Measurements from ENCODE around the gene SMAD3.

Gene SMAD3

DNA sequence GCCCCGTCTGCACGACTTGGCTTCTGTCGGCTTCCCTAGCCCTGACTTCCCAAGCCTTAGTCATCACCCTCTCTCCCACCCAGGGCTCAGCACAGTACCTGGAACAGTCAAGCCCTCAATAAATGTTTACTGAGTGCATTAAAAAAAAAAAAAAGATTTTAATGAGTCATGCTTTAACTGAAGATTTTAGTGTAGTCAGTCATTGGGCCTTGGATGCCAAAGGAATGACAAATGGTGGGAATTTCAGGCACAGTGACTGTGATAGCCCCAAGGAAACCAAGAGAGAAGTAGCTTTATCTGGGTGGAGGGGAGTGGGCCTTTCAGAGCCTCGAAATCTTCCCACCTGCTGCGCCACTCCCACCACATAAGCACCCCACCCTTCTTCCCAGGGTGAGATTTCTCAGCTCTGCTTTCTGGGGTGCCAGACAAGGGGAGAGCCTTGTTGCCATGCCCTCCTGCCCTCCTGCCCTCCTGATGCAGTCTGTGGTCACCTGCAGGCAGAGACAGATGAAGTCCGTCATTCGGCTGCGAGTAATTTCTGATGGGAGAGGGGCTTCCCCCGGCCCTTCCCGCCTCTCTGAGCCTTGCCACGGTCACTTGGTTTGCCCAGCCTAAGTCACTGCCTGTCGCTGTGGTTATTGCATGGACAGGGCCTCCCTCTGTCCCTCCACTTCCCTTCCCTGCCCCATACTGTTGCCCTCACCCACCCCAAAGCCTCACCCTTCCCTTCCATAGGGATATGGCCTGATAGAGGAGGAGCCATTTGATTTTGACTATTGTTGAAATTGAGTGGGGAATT lies 41.8 kb downstream of the SMAD3 start (continued):
- TF ChIP-seq, protein P1, sequence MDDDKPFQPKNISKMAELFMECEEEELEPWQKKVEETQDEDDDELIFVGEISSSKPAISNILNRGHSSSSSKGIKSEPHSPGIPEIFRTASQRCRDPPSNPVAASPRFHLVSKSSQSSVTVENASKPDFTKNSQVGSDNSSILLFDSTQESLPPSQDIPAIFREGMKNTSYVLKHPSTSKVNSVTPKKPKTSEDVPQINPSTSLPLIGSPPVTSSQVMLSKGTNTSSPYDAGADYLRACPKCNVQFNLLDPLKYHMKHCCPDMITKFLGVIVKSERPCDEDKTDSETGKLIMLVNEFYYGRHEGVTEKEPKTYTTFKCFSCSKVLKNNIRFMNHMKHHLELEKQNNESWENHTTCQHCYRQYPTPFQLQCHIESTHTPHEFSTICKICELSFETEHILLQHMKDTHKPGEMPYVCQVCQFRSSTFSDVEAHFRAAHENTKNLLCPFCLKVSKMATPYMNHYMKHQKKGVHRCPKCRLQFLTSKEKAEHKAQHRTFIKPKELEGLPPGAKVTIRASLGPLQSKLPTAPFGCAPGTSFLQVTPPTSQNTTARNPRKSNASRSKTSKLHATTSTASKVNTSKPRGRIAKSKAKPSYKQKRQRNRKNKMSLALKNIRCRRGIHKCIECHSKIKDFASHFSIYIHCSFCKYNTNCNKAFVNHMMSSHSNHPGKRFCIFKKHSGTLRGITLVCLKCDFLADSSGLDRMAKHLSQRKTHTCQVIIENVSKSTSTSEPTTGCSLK (tag by site-specific recombination; IDR thresholded peaks at IDR 0.05): no peak
- TF ChIP-seq ZFP41 (tag by site-specific recombination; IDR thresholded peaks at IDR 0.05; ENCODE audit: borderline replicate concordance) (no peak), ZNF391 (tag by site-specific recombination; IDR thresholded peaks at IDR 0.05; ENCODE audit: borderline replicate concordance, low read depth) (no peak), ZNF670 (tag by site-specific recombination; IDR thresholded peaks at IDR 0.05; ENCODE audit: low read depth) (no peak), ZNF221 (tag by site-specific recombination; IDR thresholded peaks at IDR 0.05; ENCODE audit: borderline replicate concordance) (no peak), HOXA7 (CRISPR knock-in tag; IDR thresholded peaks at IDR 0.05; ENCODE audit: borderline replicate concordance) (no peak), ZFP37 (tag by site-specific recombination; IDR thresholded peaks at IDR 0.05) (peak; percentile 55; the same call in 1 of the 2 replicates), ZNF121 (tag by site-specific recombination; IDR thresholded peaks at IDR 0.05) (no peak), ZNF426 (tag by site-specific recombination; IDR thresholded peaks at IDR 0.05) (no peak), ZNF335 (tag by site-specific recombination; conservative IDR thresholded peaks at IDR 0.05) (no peak; the same call in 1 of the 2 replicates), ZNF274 (IDR thresholded peaks at IDR 0.05; ENCODE audit: low read length) (no peak), ZNF274 (tag by site-specific recombination; IDR thresholded peaks at IDR 0.05; ENCODE audit: borderline replicate concordance) (no peak), TCF7L2 (IDR thresholded peaks at IDR 0.05; ENCODE audit: borderline replicate concordance, low read depth, low read length) (no peak), WT1 (tag by site-specific recombination; IDR thresholded peaks at IDR 0.05) (no peak), ZNF510 (tag by site-specific recombination; IDR thresholded peaks at IDR 0.05; ENCODE audit: insufficient replicate concordance) (no peak), ZNF544 (tag by site-specific recombination; IDR thresholded peaks at IDR 0.05) (no peak), REPIN1 (tag by site-specific recombination; IDR thresholded peaks at IDR 0.05; ENCODE audit: low read depth) (no peak), ZNF777 (tag by site-specific recombination; IDR thresholded peaks at IDR 0.05; ENCODE audit: borderline replicate concordance) (no peak), ZEB2 (tag by site-specific recombination; IDR thresholded peaks at IDR 0.05) (peak; percentile 96), ZNF175 (tag by site-specific recombination; IDR thresholded peaks at IDR 0.05) (no peak), ZNF664 (tag by site-specific recombination; IDR thresholded peaks at IDR 0.05) (peak; percentile 86), ZNF596 (tag by site-specific recombination; IDR thresholded peaks at IDR 0.05) (no peak), ZNF768 (tag by site-specific recombination; IDR thresholded peaks at IDR 0.05) (no peak), PRDM1 (tag by site-specific recombination; IDR thresholded peaks at IDR 0.05) (no peak), ZNF302 (tag by site-specific recombination; IDR thresholded peaks at IDR 0.05; ENCODE audit: low read depth) (no peak), ZSCAN16 (tag by site-specific recombination; IDR thresholded peaks at IDR 0.05) (no peak), ZNF423 (tag by site-specific recombination; IDR thresholded peaks at IDR 0.05) (no peak)
- TF ChIP-seq, protein P2, sequence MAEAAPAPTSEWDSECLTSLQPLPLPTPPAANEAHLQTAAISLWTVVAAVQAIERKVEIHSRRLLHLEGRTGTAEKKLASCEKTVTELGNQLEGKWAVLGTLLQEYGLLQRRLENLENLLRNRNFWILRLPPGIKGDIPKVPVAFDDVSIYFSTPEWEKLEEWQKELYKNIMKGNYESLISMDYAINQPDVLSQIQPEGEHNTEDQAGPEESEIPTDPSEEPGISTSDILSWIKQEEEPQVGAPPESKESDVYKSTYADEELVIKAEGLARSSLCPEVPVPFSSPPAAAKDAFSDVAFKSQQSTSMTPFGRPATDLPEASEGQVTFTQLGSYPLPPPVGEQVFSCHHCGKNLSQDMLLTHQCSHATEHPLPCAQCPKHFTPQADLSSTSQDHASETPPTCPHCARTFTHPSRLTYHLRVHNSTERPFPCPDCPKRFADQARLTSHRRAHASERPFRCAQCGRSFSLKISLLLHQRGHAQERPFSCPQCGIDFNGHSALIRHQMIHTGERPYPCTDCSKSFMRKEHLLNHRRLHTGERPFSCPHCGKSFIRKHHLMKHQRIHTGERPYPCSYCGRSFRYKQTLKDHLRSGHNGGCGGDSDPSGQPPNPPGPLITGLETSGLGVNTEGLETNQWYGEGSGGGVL (tag by site-specific recombination; IDR thresholded peaks at IDR 0.05): peak; percentile 30; the same call in 1 of the 2 replicates
- TF ChIP-seq, protein P3, sequence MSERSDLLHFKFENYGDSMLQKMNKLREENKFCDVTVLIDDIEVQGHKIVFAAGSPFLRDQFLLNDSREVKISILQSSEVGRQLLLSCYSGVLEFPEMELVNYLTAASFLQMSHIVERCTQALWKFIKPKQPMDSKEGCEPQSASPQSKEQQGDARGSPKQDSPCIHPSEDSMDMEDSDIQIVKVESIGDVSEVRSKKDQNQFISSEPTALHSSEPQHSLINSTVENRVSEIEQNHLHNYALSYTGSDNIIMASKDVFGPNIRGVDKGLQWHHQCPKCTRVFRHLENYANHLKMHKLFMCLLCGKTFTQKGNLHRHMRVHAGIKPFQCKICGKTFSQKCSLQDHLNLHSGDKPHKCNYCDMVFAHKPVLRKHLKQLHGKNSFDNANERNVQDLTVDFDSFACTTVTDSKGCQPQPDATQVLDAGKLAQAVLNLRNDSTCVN (tag by site-specific recombination; optimal IDR thresholded peaks at IDR 0.05): no peak
- TF ChIP-seq, protein P4, sequence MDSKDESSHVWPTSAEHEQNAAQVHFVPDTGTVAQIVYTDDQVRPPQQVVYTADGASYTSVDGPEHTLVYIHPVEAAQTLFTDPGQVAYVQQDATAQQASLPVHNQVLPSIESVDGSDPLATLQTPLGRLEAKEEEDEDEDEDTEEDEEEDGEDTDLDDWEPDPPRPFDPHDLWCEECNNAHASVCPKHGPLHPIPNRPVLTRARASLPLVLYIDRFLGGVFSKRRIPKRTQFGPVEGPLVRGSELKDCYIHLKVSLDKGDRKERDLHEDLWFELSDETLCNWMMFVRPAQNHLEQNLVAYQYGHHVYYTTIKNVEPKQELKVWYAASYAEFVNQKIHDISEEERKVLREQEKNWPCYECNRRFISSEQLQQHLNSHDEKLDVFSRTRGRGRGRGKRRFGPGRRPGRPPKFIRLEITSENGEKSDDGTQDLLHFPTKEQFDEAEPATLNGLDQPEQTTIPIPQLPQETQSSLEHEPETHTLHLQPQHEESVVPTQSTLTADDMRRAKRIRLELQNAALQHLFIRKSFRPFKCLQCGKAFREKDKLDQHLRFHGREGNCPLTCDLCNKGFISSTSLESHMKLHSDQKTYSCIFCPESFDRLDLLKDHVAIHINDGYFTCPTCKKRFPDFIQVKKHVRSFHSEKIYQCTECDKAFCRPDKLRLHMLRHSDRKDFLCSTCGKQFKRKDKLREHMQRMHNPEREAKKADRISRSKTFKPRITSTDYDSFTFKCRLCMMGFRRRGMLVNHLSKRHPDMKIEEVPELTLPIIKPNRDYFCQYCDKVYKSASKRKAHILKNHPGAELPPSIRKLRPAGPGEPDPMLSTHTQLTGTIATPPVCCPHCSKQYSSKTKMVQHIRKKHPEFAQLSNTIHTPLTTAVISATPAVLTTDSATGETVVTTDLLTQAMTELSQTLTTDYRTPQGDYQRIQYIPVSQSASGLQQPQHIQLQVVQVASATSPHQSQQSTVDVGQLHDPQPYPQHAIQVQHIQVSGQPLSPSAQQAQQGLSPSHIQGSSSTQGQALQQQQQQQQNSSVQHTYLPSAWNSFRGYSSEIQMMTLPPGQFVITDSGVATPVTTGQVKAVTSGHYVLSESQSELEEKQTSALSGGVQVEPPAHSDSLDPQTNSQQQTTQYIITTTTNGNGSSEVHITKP (tag by site-specific recombination; IDR thresholded peaks at IDR 0.05): no peak
- TF ChIP-seq, protein P5, sequence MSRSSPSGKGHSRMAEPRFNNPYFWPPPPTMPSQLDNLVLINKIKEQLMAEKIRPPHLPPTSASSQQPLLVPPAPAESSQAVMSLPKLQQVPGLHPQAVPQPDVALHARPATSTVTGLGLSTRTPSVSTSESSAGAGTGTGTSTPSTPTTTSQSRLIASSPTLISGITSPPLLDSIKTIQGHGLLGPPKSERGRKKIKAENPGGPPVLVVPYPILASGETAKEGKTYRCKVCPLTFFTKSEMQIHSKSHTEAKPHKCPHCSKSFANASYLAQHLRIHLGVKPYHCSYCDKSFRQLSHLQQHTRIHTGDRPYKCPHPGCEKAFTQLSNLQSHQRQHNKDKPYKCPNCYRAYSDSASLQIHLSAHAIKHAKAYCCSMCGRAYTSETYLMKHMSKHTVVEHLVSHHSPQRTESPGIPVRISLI (tag by site-specific recombination; IDR thresholded peaks at IDR 0.05): peak; percentile 98
